ENCODE measurements around the gene CELSR2. TPM values are rescaled to one million over a fixed set of nuclear protein-coding genes. Genes with fewer than 3 reads are reported as not detected.

Gene CELSR2
- total RNA-seq, 2 experiments from 2014 or later: 1.9 to 2.0 TPM

GRCh38 chr1:109259674-109260557, 10.6 kb downstream of the CELSR2 start:
- ATAC-seq (no peak), DNase-seq (no peak)
- no peak overlapping the region for H3K4me3 Mint-ChIP-seq
- no peaks in the 10 kb centered on the region for H3K27me3 Mint-ChIP-seq
- CTCF ChIA-PET: interaction anchor here (0.6 to 7.2 kb wide), 5 partner anchors 22 to 273 kb away, joined by 3 to 76 read pairs (median 4); partner anchors contain the start of genes PSRC1 and SORT1
- no peaks in the 10 kb centered on the region for H3K9me3 Mint-ChIP-seq (ENCODE audit: low read depth)
- H3K27ac Mint-ChIP-seq: no peak overlapping the region
- intact Hi-C loops (cut with DNase I, micrococcal nuclease): loop anchor here in 1 of 2 experiments (5.0 kb wide), 1 partner anchor 58 kb away; no protein-coding TSS in a partner anchor
- H3K36me3 Mint-ChIP-seq (ENCODE audit: low read depth): peaks cover 2% of the 10 kb centered on the region
- H3K4me1 Mint-ChIP-seq: no peaks in the 10 kb centered on the region
- POLR2A ChIA-PET: no interaction called here

- H3K36me3 Mint-ChIP-seq (ENCODE audit: low read depth): peaks cover 2% of the 10 kb centered on the region
- no peak overlapping the region for H3K27ac Mint-ChIP-seq
- ChIA-PET POLR2A (no interaction called here), CTCF (interaction anchor here (0.6 to 7.2 kb wide), 6 partner anchors 22 to 272 kb away, joined by 3 to 76 read pairs (median 3); partner anchors contain the start of gene SORT1)
- DNase-seq (no peak), ATAC-seq (no peak)
- H3K9me3 Mint-ChIP-seq (ENCODE audit: low read depth): no peaks in the 10 kb centered on the region
- no peak overlapping the region for H3K4me3 Mint-ChIP-seq
- intact Hi-C loops (cut with DNase I, micrococcal nuclease): loop anchor here in 1 of 2 experiments (5.0 kb wide), 1 partner anchor 59 kb away; no protein-coding TSS in a partner anchor
- no peaks in the 10 kb centered on the region for H3K27me3 Mint-ChIP-seq
- H3K4me1 Mint-ChIP-seq: no peaks in the 10 kb centered on the region
Measured at GRCh38 chr1:109261006-109261405, 11.7 kb downstream of the CELSR2 start.

- no peak for DNase-seq
- POLR2A ChIA-PET: no interaction called here
- Mint-ChIP-seq H3K9me3 (ENCODE audit: low read depth) (no peaks in the 10 kb centered on the region), H3K27ac (no peak overlapping the region), H3K4me1 (no peaks in the 10 kb centered on the region), H3K36me3 (ENCODE audit: low read depth) (peaks cover 2% of the 10 kb centered on the region), H3K27me3 (no peaks in the 10 kb centered on the region), H3K4me3 (no peak overlapping the region)
- intact Hi-C loops (cut with DNase I, micrococcal nuclease): loop anchor here in 1 of 2 experiments (5.0 kb wide), 1 partner anchor 59 kb away; no protein-coding TSS in a partner anchor
- CTCF ChIA-PET: interaction anchor here (0.8 to 7.2 kb wide), 4 partner anchors 68 to 271 kb away, joined by 3 to 76 read pairs (median 3); partner anchors contain the start of gene SORT1
- no peak for ATAC-seq
Measured at GRCh38 chr1:109261578-109261977, 12.2 kb downstream of the CELSR2 start.

- Mint-ChIP-seq H3K4me3 (no peak overlapping the region), H3K36me3 (ENCODE audit: low read depth) (peaks cover 2% of the 10 kb centered on the region), H3K27me3 (no peaks in the 10 kb centered on the region), H3K4me1 (no peaks in the 10 kb centered on the region), H3K9me3 (ENCODE audit: low read depth) (no peaks in the 10 kb centered on the region), H3K27ac (no peak overlapping the region)
- DNase-seq (no peak), ATAC-seq (no peak)
- intact Hi-C loops (cut with DNase I, micrococcal nuclease): loop anchor here (1.0 to 5.0 kb wide), 6 partner anchors 21 to 270 kb away; partner anchors contain the start of gene PSRC1 (in 1 of the 2)
- ChIA-PET POLR2A (no interaction called here), CTCF (interaction anchor here (0.7 to 7.2 kb wide), 5 partner anchors 15 to 143 kb away, joined by 3 to 76 read pairs (median 3); partner anchors contain the start of genes SARS1 and SORT1)
Measured at GRCh38 chr1:109262231-109263055, 13.1 kb downstream of the CELSR2 start.

GRCh38 chr1:109263234-109263596, 13.9 kb downstream of the CELSR2 start:
- H3K27me3 Mint-ChIP-seq: no peaks in the 10 kb centered on the region
- DNase-seq (no peak), ATAC-seq (peak; percentile 56)
- no peak overlapping the region for H3K4me3 Mint-ChIP-seq
- H3K4me1 Mint-ChIP-seq: no peaks in the 10 kb centered on the region
- ChIA-PET POLR2A (no interaction called here), CTCF (interaction anchor here (0.7 to 7.2 kb wide), 8 partner anchors 14 to 247 kb away, joined by 3 to 76 read pairs (median 4); partner anchors contain the start of genes SARS1 and SORT1)
- no peaks in the 10 kb centered on the region for H3K9me3 Mint-ChIP-seq (ENCODE audit: low read depth)
- intact Hi-C loops (cut with DNase I, micrococcal nuclease): loop anchor here (1.0 to 5.0 kb wide), 6 partner anchors 20 to 270 kb away; partner anchors contain the start of gene PSRC1 (in 1 of the 2)
- peaks cover 2% of the 10 kb centered on the region for H3K36me3 Mint-ChIP-seq (ENCODE audit: low read depth)
- H3K27ac Mint-ChIP-seq: peak overlapping the region; percentile 89

GRCh38 chr1:109263597-109264378, 14.4 kb downstream of the CELSR2 start:
- intact Hi-C loops (cut with DNase I, micrococcal nuclease): loop anchor here (1.0 to 5.0 kb wide), 6 partner anchors 20 to 269 kb away; partner anchors contain the start of gene PSRC1 (in 1 of the 2)
- Mint-ChIP-seq H3K4me3 (no peak overlapping the region), H3K27ac (peak overlapping the region; percentile 89), H3K27me3 (no peaks in the 10 kb centered on the region), H3K4me1 (no peaks in the 10 kb centered on the region), H3K9me3 (ENCODE audit: low read depth) (no peaks in the 10 kb centered on the region), H3K36me3 (ENCODE audit: low read depth) (peaks cover 2% of the 10 kb centered on the region)
- CTCF ChIA-PET: interaction anchor here (0.8 to 7.2 kb wide), 13 partner anchors 10 to 269 kb away, joined by 3 to 76 read pairs (median 4); partner anchors contain the start of genes SARS1 and SORT1
- peak; percentile 98 for ATAC-seq
- DNase-seq: peak; percentile 92
- POLR2A ChIA-PET: no interaction called here

- intact Hi-C loops (cut with DNase I, micrococcal nuclease): loop anchor here in 1 of 2 experiments (5.0 kb wide), 1 partner anchor 62 kb away; no protein-coding TSS in a partner anchor
- POLR2A ChIA-PET: no interaction called here
- no peak overlapping the region for H3K4me3 Mint-ChIP-seq
Measured at GRCh38 chr1:109264379-109264755, 15.0 kb downstream of the CELSR2 start.

GRCh38 chr1:109265016-109265415, 15.7 kb downstream of the CELSR2 start:
- DNase-seq: no peak
- ATAC-seq: no peak
- no peaks in the 10 kb centered on the region for H3K9me3 Mint-ChIP-seq (ENCODE audit: low read depth)
- intact Hi-C loops (cut with DNase I, micrococcal nuclease): no loop called here
- CTCF ChIA-PET: interaction anchor here (0.6 to 7.2 kb wide), 9 partner anchors 11 to 587 kb away, joined by 3 to 76 read pairs (median 3); partner anchors contain the start of gene SORT1
- H3K4me1 Mint-ChIP-seq: no peaks in the 10 kb centered on the region
- peaks cover 2% of the 10 kb centered on the region for H3K36me3 Mint-ChIP-seq (ENCODE audit: low read depth)
- H3K27ac Mint-ChIP-seq: no peak overlapping the region
- H3K4me3 Mint-ChIP-seq: no peak overlapping the region
- POLR2A ChIA-PET: no interaction called here
- no peaks in the 10 kb centered on the region for H3K27me3 Mint-ChIP-seq

More at GRCh38 chr1:109264379-109264755, 15.0 kb downstream of the CELSR2 start:
- H3K9me3 Mint-ChIP-seq (ENCODE audit: low read depth): no peaks in the 10 kb centered on the region
- ATAC-seq: no peak
- no peak overlapping the region for H3K27ac Mint-ChIP-seq
- DNase-seq: no peak
- CTCF ChIA-PET: interaction anchor here (0.6 to 7.2 kb wide), 14 partner anchors 11 to 268 kb away, joined by 3 to 76 read pairs (median 4); partner anchors contain the start of gene SORT1
- H3K27me3 Mint-ChIP-seq: no peaks in the 10 kb centered on the region
- H3K4me1 Mint-ChIP-seq: no peaks in the 10 kb centered on the region
- peaks cover 2% of the 10 kb centered on the region for H3K36me3 Mint-ChIP-seq (ENCODE audit: low read depth)

GRCh38 chr1:109265741-109266330, 16.5 kb downstream of the CELSR2 start:
- intact Hi-C loops (cut with DNase I, micrococcal nuclease): no loop called here
- Mint-ChIP-seq H3K9me3 (ENCODE audit: low read depth) (no peaks in the 10 kb centered on the region), H3K27me3 (no peaks in the 10 kb centered on the region), H3K27ac (no peak overlapping the region), H3K4me1 (no peaks in the 10 kb centered on the region), H3K4me3 (no peak overlapping the region), H3K36me3 (ENCODE audit: low read depth) (peaks cover 2% of the 10 kb centered on the region)
- DNase-seq (no peak), ATAC-seq (no peak)
- CTCF ChIA-PET: interaction anchor here (0.6 to 7.2 kb wide), 4 partner anchors 19 to 586 kb away, joined by 3 to 76 read pairs (median 8); partner anchors contain the start of gene SORT1
- POLR2A ChIA-PET: no interaction called here

- no peak overlapping the region for H3K27ac Mint-ChIP-seq
- DNase-seq (no peak), ATAC-seq (no peak)
- intact Hi-C loops (cut with DNase I, micrococcal nuclease): no loop called here
- CTCF ChIA-PET: interaction anchor here (1.7 to 7.2 kb wide), 2 partner anchors 10 to 133 kb away, joined by 4 to 76 read pairs; partner anchors contain the start of gene SORT1
- H3K4me3 Mint-ChIP-seq: no peak overlapping the region
- no peaks in the 10 kb centered on the region for H3K27me3 Mint-ChIP-seq
- no peaks in the 10 kb centered on the region for H3K9me3 Mint-ChIP-seq (ENCODE audit: low read depth)
- H3K4me1 Mint-ChIP-seq: no peaks in the 10 kb centered on the region
- POLR2A ChIA-PET: no interaction called here
- peaks cover 2% of the 10 kb centered on the region for H3K36me3 Mint-ChIP-seq (ENCODE audit: low read depth)
Measured at GRCh38 chr1:109266965-109267364, 17.6 kb downstream of the CELSR2 start.
